Spleen (tissue), 11 donors: ENCODE measurements around the gene ERO1B. TPM values are rescaled to one million over a fixed set of nuclear protein-coding genes. Genes with fewer than 3 reads are reported as not detected.
"Not testable (repeated sequence)": the region's sequence is repeated elsewhere in the genome, so short reads cannot be mapped to it uniquely, and the experiment has no call there.

ENCODE experiments used
- DNase-seq: peaks from one replicate; pipeline ENCODE4 v3.0.0-alpha.2; 2020
- H3K27ac ChIP-seq, 8 donors: fragments of 200-600 bp; sonication (generic) in 7 of 8; 1 replicate in 4 of 8; 2 replicates in 4 of 8; pipeline versions ENCODE4 v1.5.0 to v1.8.0; 2016 to 2021; ENCODE audit warnings: inconsistent platforms in 4 of 8, mild to moderate bottlenecking in 4 of 8, moderate library complexity in 1 of 8
- H3K27me3 ChIP-seq, 7 donors: fragments of 200-600 bp; sonication (generic) in 6 of 7; replicated peaks in 1 of 7; 1 replicate in 4 of 7; 2 replicates in 3 of 7; pipeline versions ENCODE4 v1.5.0 to v1.8.0; 2016 to 2021; ENCODE audit warnings: inconsistent platforms in 3 of 7, mild to moderate bottlenecking in 1 of 7
- H3K36me3 ChIP-seq, 6 donors: fragments of 200-600 bp; sonication (generic) in 5 of 6; 1 replicate in 4 of 6; 2 replicates in 2 of 6; pipeline versions ENCODE4 v1.5.0 to v1.8.0; 2016 to 2021; ENCODE audit warnings: inconsistent platforms in 2 of 6
- H3K4me1 ChIP-seq, 6 donors: fragments of 200-600 bp; sonication (generic) in 5 of 6; 1 replicate in 3 of 6; 2 replicates in 3 of 6; pipeline versions ENCODE4 v1.5.0 to v1.8.0; 2016 to 2021; ENCODE audit warnings: inconsistent platforms in 3 of 6
- H3K4me3 ChIP-seq, 8 donors: fragments of 200-600 bp; sonication (generic) in 7 of 8; 1 replicate in 4 of 8; 2 replicates in 4 of 8; pipeline versions ENCODE4 v1.5.0 to v1.8.0; 2016 to 2021; ENCODE audit warnings: inconsistent platforms in 4 of 8, mild to moderate bottlenecking in 4 of 8, moderate library complexity in 2 of 8
- H3K9me3 ChIP-seq, 8 donors: fragments of 200-600 bp; sonication (generic) in 7 of 8; 1 replicate in 4 of 8; 2 replicates in 4 of 8; pipeline versions ENCODE4 v1.5.0 to v1.8.0; 2016 to 2021; ENCODE audit warnings: inconsistent platforms in 4 of 8
- POLR2A ChIP-seq, 3 donors: fragments of 450-650 bp; IDR thresholded peaks; one replicate each; pipeline ENCODE4 v1.5.1; 2017; ENCODE audit warnings: antibody characterized with exemption in 3 of 3, mild to moderate bottlenecking in 1 of 3
- POLR2AphosphoS5 ChIP-seq, 3 donors: sonication (generic); formaldehyde crosslinking; IDR thresholded peaks; one replicate each; pipeline ENCODE4 v1.5.1; 2017; ENCODE audit warnings: antibody characterized with exemption in 3 of 3
- WGBS, 5 donors: extraction: QIAGEN DNeasy Blood & Tissue Kit in 3 of 5; methylation state at CpG; one replicate each; pipeline versions ENCODE4 v1.1.5 to v1.1.7; 2013 to 2018; 5-methylcytosine and 5-hydroxymethylcytosine counted together
- intact Hi-C: fragments of 100-400 bp; cut with DNase I; formaldehyde crosslinking; loops from one replicate; pipeline ENCODE4 v1.15.0; 2023; ENCODE audit warnings: low total_unique reads
- polyA plus RNA-seq, 3 donors: library from polyadenylated mRNA; stranded (reverse); fragments of 200-250 nt; gene quantifications; one replicate each; pipeline ENCODE4 v1.2.1, GENCODE V29; 2013
- total RNA-seq, 7 donors: library from RNA; depleted of rRNA in 3 of 7; stranded (reverse); fragments of >200 nt in 3 of 7; fragmentation: NEBNext Ultra II Directional in 4 of 7; extraction: Animal tissue kit (Norgen Biotek cat#: 25700) in 4 of 7; gene quantifications; one replicate each; pipeline versions ENCODE4 v1.1.0 to v1.2.1, GENCODE V29; 2016 to 2021
- TF ChIP-seq, protein P1 (sequence below), 11 experiments: fragments of 200-600 bp in 7 of 11; fragments of 450-650 bp in 4 of 11; sonication (generic) in 4 of 11; IDR thresholded peaks in 8 of 11; conservative IDR thresholded peaks in 3 of 11; 1 replicate in 7 of 11; 2 replicates in 4 of 11; pipeline versions ENCODE4 v1.4.0 to v1.8.0; 2016 to 2021; ENCODE audit warnings: antibody characterized with exemption in 11 of 11, inconsistent platforms in 4 of 11, mild to moderate bottlenecking in 1 of 11
- donor health status: healthy with polysubstance abuse.
- donor health status: DM: no; HTN: no; CAD: no; lungs with moderate emphysema.
- donor health status: DM: no; HTN: no; CAD: no.
- donor health status: Bipolar disorder and iron deficiency.
- donor health status: healthy.
- donor health status: DM: no; HTN: no; CAD: no.
- donor health status: DM: yes; HTN: yes; CAD: no.

ERO1B gene
- total and polyA plus RNA-seq, 10 donors: 3.9 to 29.4 (median 16.4) TPM

DNA sequence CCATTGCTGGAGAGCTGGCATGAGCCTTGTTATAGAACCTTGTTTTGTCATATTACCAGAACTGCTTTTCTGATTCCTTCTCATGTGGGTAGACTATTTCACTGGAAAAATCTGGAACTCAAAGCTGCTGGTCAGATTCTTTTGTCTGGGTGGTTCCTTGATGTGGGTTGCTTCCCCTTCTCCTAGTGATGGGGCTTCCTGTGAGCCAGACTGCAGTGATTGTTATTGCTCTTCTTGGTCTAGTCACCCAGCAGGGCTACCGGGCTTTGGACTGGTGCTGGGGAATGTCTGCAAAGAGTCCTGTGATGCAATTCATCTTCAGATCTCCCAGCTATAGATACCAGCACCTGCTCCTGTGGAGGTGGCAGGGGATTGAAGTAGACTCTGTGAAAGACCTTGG, 80.0 kb downstream of the ERO1B start:
- intact Hi-C loops: no loop called here
- H3K4me3 ChIP-seq: no peak overlapping the region
- peaks cover 7 to 73% (median 67%) of the 10 kb centered on the region in 8 donors for H3K9me3 ChIP-seq
- no peak overlapping the region for H3K27ac ChIP-seq
- peaks cover 0 to 70% (median 5%) of the 10 kb centered on the region in 6 donors for H3K36me3 ChIP-seq
- peaks cover 0 to 6% (median 0%) of the 10 kb centered on the region in 6 donors for H3K4me1 ChIP-seq
- no peak for TF ChIP-seq POLR2AphosphoS5 (IDR thresholded peaks at IDR 0.05)
- TF ChIP-seq POLR2A (IDR thresholded peaks at IDR 0.05): no peak
- TF ChIP-seq, protein P1, sequence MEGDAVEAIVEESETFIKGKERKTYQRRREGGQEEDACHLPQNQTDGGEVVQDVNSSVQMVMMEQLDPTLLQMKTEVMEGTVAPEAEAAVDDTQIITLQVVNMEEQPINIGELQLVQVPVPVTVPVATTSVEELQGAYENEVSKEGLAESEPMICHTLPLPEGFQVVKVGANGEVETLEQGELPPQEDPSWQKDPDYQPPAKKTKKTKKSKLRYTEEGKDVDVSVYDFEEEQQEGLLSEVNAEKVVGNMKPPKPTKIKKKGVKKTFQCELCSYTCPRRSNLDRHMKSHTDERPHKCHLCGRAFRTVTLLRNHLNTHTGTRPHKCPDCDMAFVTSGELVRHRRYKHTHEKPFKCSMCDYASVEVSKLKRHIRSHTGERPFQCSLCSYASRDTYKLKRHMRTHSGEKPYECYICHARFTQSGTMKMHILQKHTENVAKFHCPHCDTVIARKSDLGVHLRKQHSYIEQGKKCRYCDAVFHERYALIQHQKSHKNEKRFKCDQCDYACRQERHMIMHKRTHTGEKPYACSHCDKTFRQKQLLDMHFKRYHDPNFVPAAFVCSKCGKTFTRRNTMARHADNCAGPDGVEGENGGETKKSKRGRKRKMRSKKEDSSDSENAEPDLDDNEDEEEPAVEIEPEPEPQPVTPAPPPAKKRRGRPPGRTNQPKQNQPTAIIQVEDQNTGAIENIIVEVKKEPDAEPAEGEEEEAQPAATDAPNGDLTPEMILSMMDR (IDR thresholded peaks at IDR 0.05 in 8 of 11, conservative IDR thresholded peaks at IDR 0.05 in 3 of 11): no peak
- DNase-seq: no peak
- H3K27me3 ChIP-seq: no peaks in the 10 kb centered on the region
- 91 to 100% (median 94%) methylated on average over 1 of the region's 1 CpG for WGBS, 5 donors

DNA sequence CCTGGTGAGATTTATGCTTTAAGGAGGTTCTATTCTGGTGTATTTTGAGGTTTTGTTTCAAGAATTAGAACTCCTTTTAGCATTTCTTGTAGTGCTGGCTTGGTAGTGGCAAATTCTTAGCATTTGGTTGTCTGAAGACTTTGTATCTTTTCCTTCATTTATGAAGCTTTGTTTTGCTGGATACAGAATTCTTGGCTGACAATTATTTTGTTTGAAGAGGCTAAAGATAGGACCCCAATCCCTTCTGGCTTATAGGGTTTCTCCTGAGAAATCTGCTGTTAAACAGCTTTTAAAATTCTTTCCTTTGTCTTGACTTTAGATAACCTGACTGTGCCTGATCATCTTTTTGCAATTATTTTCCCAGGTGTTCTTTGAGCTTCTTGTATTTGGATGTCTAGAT, 80.8 kb downstream of the ERO1B start:
- intact Hi-C loops: no loop called here
- TF ChIP-seq POLR2A (IDR thresholded peaks at IDR 0.05) (no peak), POLR2AphosphoS5 (IDR thresholded peaks at IDR 0.05) (no peak)
- TF ChIP-seq, protein P1 (IDR thresholded peaks at IDR 0.05 in 8 of 11, conservative IDR thresholded peaks at IDR 0.05 in 3 of 11): no peak
- H3K27ac ChIP-seq: no peak overlapping the region
- H3K9me3 ChIP-seq: peaks cover 7 to 81% (median 76%) of the 10 kb centered on the region in 8 donors
- DNase-seq: no peak
- H3K4me1 ChIP-seq: no peaks in the 10 kb centered on the region
- H3K36me3 ChIP-seq: peaks cover 0 to 70% (median 5%) of the 10 kb centered on the region in 6 donors
- no peaks in the 10 kb centered on the region for H3K27me3 ChIP-seq
- H3K4me3 ChIP-seq: no peak overlapping the region

GRCh38 chr1:236193184-236193583, 88.6 kb downstream of the ERO1B start:
- Histone ChIP-seq H3K4me3 (no peak overlapping the region), H3K9me3 (peaks cover 0 to 81% (median 50%) of the 10 kb centered on the region in 8 donors), H3K36me3 (peaks cover 0 to 61% (median 8%) of the 10 kb centered on the region in 6 donors), H3K4me1 (no peaks in the 10 kb centered on the region), H3K27ac (no peak overlapping the region), H3K27me3 (no peaks in the 10 kb centered on the region)
- TF ChIP-seq POLR2AphosphoS5 (IDR thresholded peaks at IDR 0.05): no peak
- TF ChIP-seq POLR2A (IDR thresholded peaks at IDR 0.05): no peak
- TF ChIP-seq, protein P1 (IDR thresholded peaks at IDR 0.05 in 8 of 11, conservative IDR thresholded peaks at IDR 0.05 in 3 of 11): no peak
- no peak for DNase-seq
- 89 to 98% (median 93%) methylated on average over 2 of the region's 2 CpGs for WGBS, 5 donors
- intact Hi-C loops: no loop called here

GRCh38 chr1:236188084-236188483, 93.7 kb downstream of the ERO1B start:
- intact Hi-C loops: not testable (repeated sequence)

GRCh38 chr1:236186471-236186870, 95.3 kb downstream of the ERO1B start:
- 92 to 100% (median 94%) methylated on average over 2 of the region's 2 CpGs for whole genome bisulfite sequencing, 5 donors
- Histone ChIP-seq H3K36me3 (peaks cover 0 to 60% (median 8%) of the 10 kb centered on the region in 6 donors), H3K9me3 (peaks cover 0 to 39% (median 19%) of the 10 kb centered on the region in 8 donors)
- H3K4me1 ChIP-seq, H3K4me3 ChIP-seq, H3K27ac ChIP-seq, DNase-seq, H3K27me3 ChIP-seq, intact Hi-C loops: not testable (repeated sequence)

More at GRCh38 chr1:236188084-236188483, 93.7 kb downstream of the ERO1B start:
- H3K27ac ChIP-seq, DNase-seq, H3K4me1 ChIP-seq, H3K4me3 ChIP-seq, H3K27me3 ChIP-seq: not testable (repeated sequence)
- Histone ChIP-seq H3K36me3 (peaks cover 0 to 61% (median 10%) of the 10 kb centered on the region in 6 donors), H3K9me3 (peaks cover 0 to 47% (median 19%) of the 10 kb centered on the region in 8 donors)
- WGBS, 5 donors: 77 to 95% (median 86%) methylated on average over 1 of the region's 1 CpG
